Measurements from ENCODE around the gene PGLYRP4.

The PGLYRP4 gene

GRCh38 chr1:153348511-153349362 is at the start of gene PGLYRP4:
PGLYRP4 (minus strand) TSS chr1:153348841; CDS start chr1:153347932, 909 bp downstream.
- no peak for DNase-seq (ENCODE audit: low spot score)

- DNase-seq (ENCODE audit: low spot score), result no peak
Observed at GRCh38 chr1:153397924-153398651, 49.4 kb upstream of the PGLYRP4 start.

GRCh38 chr1:153397051-153397923 is 48.6 kb upstream of the PGLYRP4 start:
- DNase-seq (ENCODE audit: low spot score), result no peak

GRCh38 chr1:153396461-153396860 is 47.8 kb upstream of the PGLYRP4 start:
- no peak for DNase-seq (ENCODE audit: low spot score)

- no peak for DNase-seq (ENCODE audit: low spot score)
Observed at GRCh38 chr1:153395776-153396175, 47.1 kb upstream of the PGLYRP4 start.

- DNase-seq (ENCODE audit: low spot score), result no peak
Observed at GRCh38 chr1:153395136-153395685, 46.6 kb upstream of the PGLYRP4 start.

- no peak for DNase-seq (ENCODE audit: low spot score)
Observed at GRCh38 chr1:153394391-153394790, 45.8 kb upstream of the PGLYRP4 start.

- no peak for DNase-seq (ENCODE audit: low spot score)
Observed at GRCh38 chr1:153393926-153394325, 45.3 kb upstream of the PGLYRP4 start.

- no peak for DNase-seq (ENCODE audit: low spot score)
Observed at GRCh38 chr1:153392822-153393221, 44.2 kb upstream of the PGLYRP4 start.

- DNase-seq (ENCODE audit: low spot score), result no peak
Observed at GRCh38 chr1:153392258-153392657, 43.6 kb upstream of the PGLYRP4 start.

- DNase-seq (ENCODE audit: low spot score), result peak; percentile 45
Observed at GRCh38 chr1:153390938-153391710, 42.5 kb upstream of the PGLYRP4 start, which contains the start of gene S100A8. S100A8 (minus strand) TSS chr1:153391073; CDS start chr1:153390535, 538 bp downstream.

- DNase-seq (ENCODE audit: low spot score), result no peak
Observed at GRCh38 chr1:153389973-153390879, 41.6 kb upstream of the PGLYRP4 start.

GRCh38 chr1:153389401-153389800 is 40.8 kb upstream of the PGLYRP4 start:
- DNase-seq (ENCODE audit: low spot score), result no peak

GRCh38 chr1:153387785-153388184 is 39.1 kb upstream of the PGLYRP4 start:
- DNase-seq (ENCODE audit: low spot score), result no peak

- no peak for DNase-seq (ENCODE audit: low spot score)
Observed at GRCh38 chr1:153387001-153387400, 38.4 kb upstream of the PGLYRP4 start.

- peak; percentile 82 for DNase-seq (ENCODE audit: low spot score)
Observed at GRCh38 chr1:153386500-153386901, 37.9 kb upstream of the PGLYRP4 start.

GRCh38 chr1:153384958-153385580 is 36.4 kb upstream of the PGLYRP4 start:
- DNase-seq (ENCODE audit: low spot score), result no peak

GRCh38 chr1:153380711-153381110 is 32.1 kb upstream of the PGLYRP4 start:
- DNase-seq (ENCODE audit: low spot score), result no peak

- DNase-seq (ENCODE audit: low spot score), result no peak
Observed at GRCh38 chr1:153379591-153379990, 30.9 kb upstream of the PGLYRP4 start.
